Right ventricle myocardium inferior (tissue), 1 donor: Measurements from ENCODE around the gene RNASE7. TPM values are rescaled to one million over a fixed set of nuclear protein-coding genes. Genes with fewer than 3 reads are reported as not detected.
"Not testable (repeated sequence)": the region's sequence is repeated elsewhere in the genome, so short reads cannot be mapped to it uniquely, and the experiment has no call there.

Experiments used
- ATAC-seq: fragments of 200-7000 bp; cut with Tn5 transposase; one replicate; pipeline ENCODE4 v1.9.1; 2020; ENCODE audit warnings: mild to moderate bottlenecking, moderate library complexity
- DNase-seq: peaks from one replicate; pipeline ENCODE4 v3.0.0; 2021; ENCODE audit errors: missing footprints
- intact Hi-C: fragments of 100-400 bp; cut with DNase I; formaldehyde crosslinking; loops from one replicate; pipeline ENCODE4 v1.11.0; 2022
- long read RNA-seq: library from polyadenylated mRNA; unstranded; transcript quantifications from one replicate; pipeline ENCODE4 v2.0.0, GENCODE V29; 2021
- total RNA-seq: library from RNA; stranded (reverse); fragmentation: NEBNext Ultra II Directional; extraction: Animal tissue kit (Norgen Biotek cat#: 25700); gene quantifications from one replicate; pipeline ENCODE4 v1.2.1, GENCODE V29; 2021
- donor health status: DM: no; HTN: yes; CAD: no; lungs with severe emphysema.

RNASE7 gene, protein sequence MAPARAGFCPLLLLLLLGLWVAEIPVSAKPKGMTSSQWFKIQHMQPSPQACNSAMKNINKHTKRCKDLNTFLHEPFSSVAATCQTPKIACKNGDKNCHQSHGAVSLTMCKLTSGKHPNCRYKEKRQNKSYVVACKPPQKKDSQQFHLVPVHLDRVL
- not detected for total RNA-seq
- long read RNA-seq: 0 reads

DNA sequence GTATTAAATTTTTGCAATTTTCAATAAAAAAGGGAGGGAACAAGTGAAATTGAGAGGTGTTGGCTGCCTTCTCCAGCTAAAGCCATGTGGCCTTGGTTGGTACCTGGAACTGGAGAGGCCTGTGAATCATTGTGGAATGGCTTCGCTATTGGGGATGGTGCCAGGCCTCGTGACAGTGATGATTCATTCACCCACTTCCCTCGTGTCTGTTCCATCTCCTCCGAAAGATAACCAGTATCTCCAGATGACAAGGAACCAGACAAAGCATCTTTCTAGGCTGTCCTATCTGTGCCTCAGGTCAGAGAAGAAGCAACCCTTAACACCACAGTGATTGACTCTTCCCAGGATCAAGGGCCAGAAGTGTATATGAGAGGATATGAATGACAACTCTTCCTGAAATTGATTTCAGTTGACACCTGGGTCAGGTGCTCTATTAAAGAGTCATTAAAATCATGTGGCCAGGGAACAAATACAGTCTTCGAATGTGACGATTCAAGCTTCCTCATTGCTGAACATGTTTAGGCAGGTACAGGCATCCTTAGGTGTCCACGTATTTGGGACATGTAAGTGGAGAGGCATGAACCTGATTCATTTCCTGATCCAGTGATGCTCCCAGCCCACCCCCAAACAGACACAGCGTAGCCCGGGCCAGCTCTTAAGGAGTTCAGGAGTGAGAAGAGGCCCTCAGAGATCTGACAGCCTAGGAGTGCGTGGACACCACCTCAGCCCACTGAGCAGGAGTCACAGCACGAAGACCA, at the start of gene RNASE7:
Gene RNASE7 (plus strand): TSS at position 687 of the 758 bp plus-strand sequence. CDS start 631 bp downstream, outside the sequence.
- intact Hi-C loops: loop anchor here (2.0 to 5.0 kb wide), 2 partner anchors 61 to 360 kb away; partner anchors contain the start of gene RNASE4
- ATAC-seq (no peak), DNase-seq (no peak)

DNA sequence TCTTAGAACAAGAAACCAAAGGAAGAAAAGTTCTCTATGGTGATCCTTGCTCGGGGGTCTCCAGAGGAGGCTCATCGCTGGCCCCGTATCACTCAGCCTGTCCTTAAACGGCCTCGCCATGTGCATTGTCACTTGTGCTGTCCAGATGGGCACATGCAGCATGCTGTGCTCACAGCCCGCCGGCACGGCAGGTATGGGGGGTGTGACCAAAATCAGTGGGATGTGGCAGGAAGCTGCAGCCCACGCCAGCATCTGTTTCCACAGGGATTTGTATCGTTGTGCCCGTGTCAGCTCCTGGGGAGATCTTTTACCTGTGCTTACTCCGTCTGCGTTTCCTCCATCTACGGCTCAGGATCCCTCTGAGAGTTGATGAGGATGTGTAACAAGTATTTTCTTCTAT, 45.6 kb upstream of the RNASE7 start:
- no peak for ATAC-seq

DNA sequence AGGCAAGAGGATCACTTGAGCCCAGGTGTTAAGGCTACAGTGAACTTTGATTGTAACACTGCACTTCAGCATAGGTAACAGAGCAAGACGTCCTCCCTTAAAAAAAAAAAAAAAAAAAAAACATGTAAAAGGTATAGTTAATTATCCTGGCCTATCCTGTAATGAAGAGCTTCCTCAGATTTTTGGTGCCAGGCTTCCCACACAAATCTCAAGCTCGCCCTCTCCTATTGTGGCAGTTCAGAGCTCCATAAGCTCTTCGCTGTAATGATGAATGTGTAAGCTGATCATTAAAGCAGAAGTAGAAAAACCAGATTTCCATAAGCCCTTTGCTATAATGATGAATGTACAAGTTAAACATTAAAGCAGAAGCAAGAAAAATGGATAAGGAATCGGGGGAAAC, 45.0 kb upstream of the RNASE7 start:
- no peak for ATAC-seq
- intact Hi-C loops: no loop called here

More for the DNA sequence above, 45.6 kb upstream of the RNASE7 start:
- DNase-seq: no peak
- intact Hi-C loops: no loop called here

DNA sequence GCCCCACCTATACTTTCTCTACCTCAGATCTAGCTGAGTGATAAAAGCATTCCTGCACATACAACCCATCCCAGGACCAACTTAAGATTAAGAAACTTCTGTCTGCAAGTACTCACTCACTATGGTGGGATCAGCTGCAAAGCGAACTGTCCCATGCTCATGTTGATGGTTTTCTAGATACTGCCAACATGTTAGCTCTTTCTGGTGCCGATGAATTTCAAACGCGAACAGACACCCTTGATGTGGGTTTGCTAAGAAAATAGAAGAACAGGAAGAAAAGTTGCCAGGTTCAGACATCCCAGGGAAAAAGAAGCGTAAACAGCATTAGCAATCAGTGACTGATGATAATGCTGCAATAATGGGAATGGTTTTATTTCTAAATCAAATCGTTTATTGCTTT, 44.6 kb upstream of the RNASE7 start:
- no peak for DNase-seq
- no peak for ATAC-seq
- intact Hi-C loops: no loop called here

More for the DNA sequence above, 45.0 kb upstream of the RNASE7 start:
- no peak for DNase-seq

DNA sequence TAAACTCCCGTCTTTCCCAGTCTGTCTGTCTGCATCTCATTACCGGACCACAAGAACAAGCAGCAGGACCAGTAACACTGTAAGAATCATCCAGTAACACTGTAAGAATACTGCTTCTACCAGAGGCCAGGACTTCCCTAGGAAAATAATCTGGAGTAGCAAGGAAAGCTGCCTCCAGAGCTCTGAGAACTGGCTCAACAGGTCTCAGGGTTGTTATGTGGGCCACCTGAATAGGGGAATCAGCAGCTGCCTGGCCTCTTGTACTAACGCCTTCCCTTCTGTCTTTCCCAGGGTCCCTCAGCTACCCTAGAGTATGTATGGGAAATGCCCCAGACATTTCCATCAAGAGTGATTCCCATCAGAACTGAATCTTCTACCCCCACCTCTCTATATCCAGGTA, 44.0 kb upstream of the RNASE7 start:
- ATAC-seq (no peak), DNase-seq (no peak)
- intact Hi-C loops: no loop called here

DNA sequence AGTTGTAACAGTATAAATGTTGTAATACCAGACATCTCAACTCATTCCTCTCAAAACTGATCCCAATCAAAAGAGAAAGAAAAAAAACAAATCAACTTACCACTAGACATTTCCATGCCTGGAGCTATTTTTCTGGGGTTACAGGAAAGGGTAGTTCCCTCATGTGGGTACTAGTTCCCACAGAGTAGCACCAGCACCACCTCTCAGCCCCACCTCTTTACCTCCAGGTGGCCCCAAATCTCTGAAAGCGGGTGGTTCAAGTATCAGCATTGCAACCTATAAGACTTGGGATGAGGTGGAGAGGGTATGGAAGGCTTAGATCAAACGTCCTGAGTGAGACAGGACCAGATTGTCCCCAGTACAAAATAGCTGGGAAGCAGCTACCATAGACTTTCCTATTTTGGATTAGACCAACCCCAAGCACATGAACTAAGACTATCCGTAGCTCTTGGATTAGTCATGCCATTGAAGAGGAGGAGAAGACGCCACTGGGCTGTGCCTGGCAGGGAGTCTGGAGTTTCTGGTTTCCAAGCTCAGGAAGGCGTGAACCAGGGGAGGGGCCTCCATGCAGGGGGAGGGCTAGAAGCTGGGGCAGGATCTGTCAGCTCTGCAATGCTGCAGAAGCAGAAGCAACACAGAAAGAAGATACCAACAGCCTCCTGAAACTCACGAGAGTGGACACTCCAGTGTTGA, 43.3 kb upstream of the RNASE7 start, which contains the start of gene SLC39A2:
Gene SLC39A2 (plus strand): TSS at position 620 of the 693 bp plus-strand sequence. CDS start 154 bp downstream, outside the sequence.
- no peak for ATAC-seq
- intact Hi-C loops: no loop called here
- no peak for DNase-seq

DNA sequence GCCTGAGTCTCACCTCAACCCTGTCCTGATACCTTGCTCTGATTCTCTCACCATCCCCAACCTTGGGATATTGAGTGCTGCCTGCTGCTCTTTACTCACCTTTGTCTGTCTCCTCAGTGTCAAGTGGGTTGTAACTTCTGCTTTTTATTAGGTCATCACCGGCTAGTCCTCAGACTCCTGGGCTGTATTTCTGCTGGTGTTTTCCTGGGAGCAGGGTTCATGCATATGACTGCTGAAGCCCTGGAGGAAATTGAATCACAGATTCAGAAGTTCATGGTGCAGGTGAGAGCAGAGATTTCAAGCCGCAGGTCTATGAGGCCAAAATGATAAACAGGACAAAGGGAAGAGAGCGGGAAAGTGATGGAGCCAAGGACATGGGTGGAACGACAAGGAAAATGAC, 42.6 kb upstream of the RNASE7 start:
- DNase-seq: no peak
- ATAC-seq: no peak
- intact Hi-C loops: no loop called here

DNA sequence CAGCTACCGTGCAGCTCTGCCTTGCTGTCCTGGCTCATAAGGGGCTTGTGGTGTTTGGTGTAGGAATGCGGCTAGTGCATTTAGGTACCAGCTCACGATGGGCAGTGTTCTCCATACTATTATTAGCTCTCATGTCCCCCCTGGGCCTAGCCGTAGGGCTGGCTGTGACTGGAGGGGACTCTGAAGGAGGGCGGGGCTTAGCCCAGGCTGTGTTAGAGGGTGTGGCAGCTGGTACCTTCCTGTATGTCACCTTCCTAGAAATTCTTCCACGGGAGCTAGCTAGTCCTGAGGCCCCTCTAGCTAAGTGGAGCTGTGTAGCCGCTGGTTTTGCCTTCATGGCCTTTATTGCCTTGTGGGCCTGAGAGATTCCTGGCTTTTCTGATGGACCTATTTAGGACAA, 40.9 kb upstream of the RNASE7 start:
- no peak for DNase-seq
- ATAC-seq: no peak
- intact Hi-C loops: no loop called here

DNA sequence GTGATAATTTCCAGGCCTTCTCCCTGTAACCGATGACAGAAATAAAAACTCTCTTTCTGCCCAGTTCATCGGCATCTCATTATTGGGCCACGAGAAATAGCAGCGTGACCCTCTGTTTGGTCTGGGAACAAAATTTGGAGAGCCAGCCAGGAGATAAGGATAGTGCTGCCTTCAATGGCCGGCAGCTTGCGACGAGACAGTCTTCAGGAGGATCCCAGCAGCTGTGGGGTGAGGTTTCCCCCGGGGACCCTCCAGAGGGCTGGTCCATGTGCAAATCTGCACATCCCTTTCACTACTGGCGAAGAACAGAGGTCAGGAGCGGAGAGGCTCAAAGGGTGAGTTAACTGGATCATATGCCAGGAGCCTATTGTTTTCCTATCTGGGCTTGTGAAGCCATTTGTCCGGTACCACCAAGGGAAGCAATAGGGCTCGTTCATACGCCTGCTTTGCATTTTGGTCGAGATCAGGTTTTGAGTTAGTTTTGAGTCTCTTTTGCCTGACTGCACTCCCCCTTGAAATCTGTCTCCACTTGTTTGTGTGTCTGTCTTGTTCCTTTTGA, 38.3 kb upstream of the RNASE7 start:
- peak; percentile 78 for ATAC-seq
- intact Hi-C loops: no loop called here
- no peak for DNase-seq

DNA sequence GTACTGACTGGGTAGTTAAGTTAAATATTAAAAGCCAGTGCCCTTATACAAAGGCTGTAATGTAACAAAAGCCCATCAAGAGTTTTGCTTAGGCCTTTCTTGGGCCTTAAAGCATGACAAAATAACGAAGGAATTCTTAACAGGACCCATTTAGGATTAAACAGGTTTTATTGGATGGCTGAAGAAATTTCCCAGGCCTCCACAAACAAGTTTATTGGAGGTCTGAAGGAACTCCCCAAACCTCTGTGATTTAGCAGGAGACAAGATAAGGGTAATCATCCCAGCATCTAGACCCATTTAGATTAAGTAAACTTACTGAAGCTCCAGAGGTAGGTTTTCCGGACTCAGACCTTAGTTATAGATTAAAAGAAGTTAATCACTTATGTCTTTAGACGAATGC, 32.4 kb upstream of the RNASE7 start:
- ATAC-seq, DNase-seq, intact Hi-C loops: not testable (repeated sequence)

DNA sequence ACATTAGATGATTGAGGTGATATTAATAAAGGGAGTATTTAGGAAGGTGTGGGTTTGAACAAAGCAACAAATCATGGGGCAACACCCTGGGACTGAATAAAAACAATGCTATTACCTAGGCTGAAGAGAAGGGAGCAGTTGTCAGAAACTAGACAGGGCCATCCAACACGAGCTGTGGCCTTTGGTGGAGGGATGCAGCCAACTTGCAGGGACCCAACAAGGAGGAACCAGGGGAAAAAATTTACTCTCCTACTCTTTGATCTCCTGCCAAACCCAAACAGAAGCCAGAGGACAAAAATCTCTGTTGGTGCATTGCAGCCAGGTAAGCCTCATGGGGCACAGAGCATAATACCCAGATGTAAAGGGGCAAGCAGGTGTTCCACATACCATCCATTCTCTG, 31.0 kb upstream of the RNASE7 start:
- no peak for DNase-seq
- ATAC-seq: no peak
- intact Hi-C loops: no loop called here

DNA sequence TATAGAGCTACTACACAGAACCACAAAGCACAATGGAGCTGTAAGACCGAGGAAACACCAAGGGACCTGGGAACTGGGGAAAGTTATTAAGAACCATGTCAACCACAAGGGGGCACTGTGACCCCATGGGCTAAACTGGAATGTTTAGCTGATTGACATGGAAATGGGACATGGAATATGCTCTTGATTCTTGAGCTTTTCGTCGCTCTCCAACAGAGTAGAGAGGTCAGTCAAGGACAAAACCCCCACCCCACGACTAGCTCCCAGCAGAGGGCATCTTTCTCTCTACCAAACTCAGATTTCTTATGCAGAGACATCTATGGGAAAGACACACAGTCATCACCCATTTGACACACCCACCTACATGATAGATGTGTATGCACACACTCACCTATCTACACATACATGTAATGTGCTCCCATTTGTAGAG, 27.4 kb upstream of the RNASE7 start:
- peak; percentile 80 for ATAC-seq
- no peak for DNase-seq
- intact Hi-C loops: loop anchor here (1.0 to 2.0 kb wide), 3 partner anchors 26 to 92 kb away; no protein-coding TSS in a partner anchor

DNA sequence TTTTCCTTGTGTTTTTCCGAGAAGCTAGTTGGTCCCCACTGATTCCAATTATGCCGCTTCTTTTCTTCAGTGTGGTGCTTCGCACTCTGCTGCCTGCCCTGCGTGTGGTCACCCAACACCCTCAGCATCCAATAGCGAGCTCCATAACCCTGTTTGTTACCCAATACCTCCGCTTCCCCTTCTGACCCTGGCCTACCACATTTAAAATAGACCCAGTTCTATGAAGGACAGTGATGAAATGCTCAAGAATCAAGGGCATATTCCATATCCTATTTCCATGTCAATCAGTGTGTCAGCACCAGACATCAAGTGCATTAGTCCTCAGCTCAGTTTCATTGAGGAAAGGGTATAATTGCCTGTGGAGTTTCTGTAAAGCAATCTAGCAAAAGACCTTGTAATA, 26.9 kb upstream of the RNASE7 start:
- ATAC-seq (no peak), DNase-seq (no peak)
- intact Hi-C loops: loop anchor here (2.0 kb wide), 2 partner anchors 77 to 91 kb away; no protein-coding TSS in a partner anchor

DNA sequence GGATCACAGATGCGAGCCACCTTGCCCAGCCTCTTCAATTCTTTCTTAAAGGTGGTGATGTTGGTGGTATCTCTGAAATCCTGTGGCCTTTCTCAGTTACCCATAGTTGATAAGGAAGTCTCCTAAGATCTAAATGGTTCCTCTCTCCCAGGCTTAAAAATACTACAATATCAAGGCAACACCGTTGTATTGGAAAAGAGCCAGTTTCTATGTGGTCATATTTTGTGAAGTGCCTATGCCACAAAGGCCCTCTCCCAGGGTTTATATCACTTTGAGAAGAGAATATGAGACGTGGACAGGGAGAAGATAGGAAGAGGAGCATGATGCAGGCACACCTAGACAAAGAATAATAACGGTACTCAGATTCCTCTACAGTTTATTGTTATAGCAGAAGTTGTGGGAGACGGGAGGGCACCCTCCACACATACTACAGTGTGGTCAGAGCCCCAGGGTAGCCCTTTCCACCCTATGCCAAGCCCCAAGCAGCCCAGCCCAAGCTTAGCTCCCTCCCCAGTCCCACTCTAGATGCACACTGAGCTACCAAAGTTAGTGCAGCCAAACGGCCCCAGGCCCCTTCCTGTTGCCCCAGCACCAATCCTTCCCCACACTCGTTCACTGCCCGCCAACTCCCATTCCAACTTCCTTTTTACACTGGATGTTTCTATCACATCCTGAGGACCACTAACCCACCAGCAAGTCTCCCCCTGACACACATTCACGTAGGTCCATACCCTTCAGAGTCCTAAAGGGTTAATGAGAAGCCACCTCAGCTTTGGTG, 25.6 kb upstream of the RNASE7 start:
- no peak for DNase-seq
- no peak for ATAC-seq
- intact Hi-C loops: no loop called here

DNA sequence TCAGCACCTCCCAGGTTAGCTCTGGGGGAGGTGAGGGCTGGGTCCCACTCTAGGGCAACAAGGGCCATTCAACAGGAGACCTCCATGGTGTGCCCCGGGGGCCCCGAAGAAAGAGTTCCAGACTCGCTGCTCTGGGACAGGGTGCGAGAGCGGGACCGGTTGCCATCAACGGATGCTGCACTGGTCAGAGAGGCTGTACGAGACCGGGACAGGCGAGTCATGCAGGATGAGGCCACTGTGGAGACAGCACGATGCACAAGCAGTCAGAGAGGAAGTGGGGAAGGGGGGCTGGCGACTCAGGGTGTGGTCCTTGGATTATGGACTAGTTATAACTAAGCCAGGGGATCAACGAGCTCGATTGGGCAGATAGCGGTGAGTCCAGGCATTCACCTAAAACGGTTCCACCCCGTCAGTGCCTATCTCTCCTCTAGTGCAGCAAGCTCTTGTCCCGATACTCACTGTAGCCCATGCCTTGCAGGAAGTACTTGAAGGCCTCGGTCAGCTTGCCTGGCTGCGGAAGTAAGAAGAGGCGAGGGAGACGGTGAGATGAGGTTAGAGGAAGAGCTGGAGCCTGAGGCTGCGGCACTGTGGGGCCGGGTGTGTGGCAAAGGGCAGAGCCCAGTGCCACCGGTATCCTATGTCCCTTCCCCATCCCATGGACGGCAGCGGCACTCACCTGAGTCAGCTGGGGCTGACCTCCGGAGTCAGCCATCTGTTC, 24.5 kb upstream of the RNASE7 start:
- no peak for ATAC-seq
- no peak for DNase-seq
- intact Hi-C loops: no loop called here

DNA sequence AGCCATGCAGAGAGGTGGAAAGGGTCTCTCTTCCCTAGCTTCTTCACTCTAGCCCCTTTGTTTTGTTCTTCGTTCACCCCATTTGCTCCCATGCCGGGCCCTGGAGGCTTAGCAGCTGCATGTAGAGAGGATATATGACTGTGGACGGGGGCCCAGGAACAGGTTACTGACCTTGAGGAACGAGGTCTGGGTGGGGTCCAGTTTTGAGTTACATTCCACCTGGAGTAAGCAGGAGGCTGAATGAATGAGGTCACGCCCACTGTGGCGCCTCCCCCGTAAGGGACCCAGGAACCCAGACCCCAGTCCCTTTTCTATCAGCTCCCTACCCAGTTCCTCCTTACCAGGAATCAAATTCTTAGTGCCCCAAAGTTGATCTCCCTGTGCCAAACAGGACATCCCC, 23.9 kb upstream of the RNASE7 start:
- no peak for DNase-seq
- no peak for ATAC-seq
- intact Hi-C loops: no loop called here

DNA sequence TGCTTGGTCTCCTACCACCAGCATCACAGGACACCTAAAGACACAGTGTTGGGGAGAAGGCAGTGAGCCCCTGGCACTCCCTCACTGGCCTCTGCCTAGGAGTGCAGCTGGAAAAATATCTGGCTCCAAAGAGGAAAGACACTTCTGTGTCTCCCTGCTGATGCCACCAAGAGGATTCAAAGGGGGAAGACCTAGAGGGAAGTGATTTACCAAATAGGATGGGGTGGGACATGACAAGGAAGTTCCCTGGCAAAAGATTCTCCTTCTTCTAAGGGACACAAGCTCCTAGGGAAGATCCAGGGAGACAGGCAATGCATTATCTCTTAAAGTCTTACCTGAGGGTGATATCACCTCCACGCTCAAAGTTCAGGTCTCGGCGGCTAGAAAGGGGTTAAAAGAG, 23.4 kb upstream of the RNASE7 start:
- DNase-seq: no peak
- intact Hi-C loops: no loop called here
- no peak for ATAC-seq

DNA sequence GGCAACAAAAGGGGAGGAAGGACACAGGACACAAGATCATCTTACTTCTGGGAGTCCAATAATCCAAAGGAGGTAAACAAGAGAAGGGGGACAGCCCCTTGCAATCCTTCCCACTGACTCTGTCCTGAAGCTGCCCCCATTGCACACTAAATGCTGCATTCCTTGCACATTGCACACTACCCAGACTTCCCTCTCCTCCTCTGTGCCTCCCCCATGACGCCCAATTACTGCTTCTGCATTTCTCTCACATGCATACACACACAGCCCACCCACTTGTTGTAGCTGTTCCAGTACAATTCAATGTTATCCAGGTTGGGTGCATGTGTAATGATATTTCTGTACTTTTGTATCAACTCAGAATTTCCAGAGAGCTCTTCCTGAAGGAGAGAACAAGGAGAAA, 22.8 kb upstream of the RNASE7 start:
- no peak for ATAC-seq
- intact Hi-C loops: no loop called here
- DNase-seq: no peak
